ENCODE data around the gene EPDR1. TPM values are rescaled to one million over a fixed set of nuclear protein-coding genes. Genes with fewer than 3 reads are reported as not detected.

EPDR1 gene
- polyA plus RNA-seq, 1 donor from 2014 or later: 1.7 TPM

DNA sequence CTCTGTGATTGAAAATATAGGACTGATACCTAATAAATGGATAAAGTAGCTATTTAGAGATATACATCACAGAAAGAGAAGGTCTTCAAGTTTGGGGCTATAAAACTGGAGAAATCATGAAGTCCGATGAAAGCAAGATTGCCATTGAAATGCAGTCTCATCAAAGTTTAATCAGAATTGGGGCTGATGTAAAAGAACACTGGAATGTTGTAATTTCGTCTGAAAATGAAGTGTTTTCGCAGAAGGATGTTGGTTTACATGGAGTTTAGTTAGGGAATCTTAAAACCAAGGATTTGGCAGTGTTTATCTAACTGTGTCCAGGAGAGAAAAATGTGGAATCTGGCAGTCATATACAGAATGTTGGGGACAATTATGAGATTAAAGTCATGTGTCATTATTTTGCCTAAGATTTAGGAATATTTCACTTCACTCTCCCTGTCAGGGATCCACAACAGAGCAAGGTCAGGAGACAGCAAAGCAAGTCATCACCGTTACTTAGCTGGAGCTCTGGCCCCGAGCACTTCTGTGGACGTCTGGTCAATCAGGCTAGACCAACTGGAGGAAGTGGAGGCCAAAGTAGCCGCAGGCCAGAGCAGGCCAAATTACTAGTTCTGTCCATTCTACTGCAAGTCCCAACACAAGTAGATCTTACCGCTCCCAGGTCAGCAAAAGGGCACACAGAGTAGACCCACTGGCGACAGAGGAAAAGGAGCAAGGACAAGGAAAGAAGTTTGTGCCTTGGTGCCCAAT is 37.0 kb downstream of the EPDR1 start:
- H3K27ac ChIP-seq (ENCODE audit: low read length): no peak overlapping the region
- no peaks in the 10 kb centered on the region for H3K36me3 ChIP-seq (ENCODE audit: insufficient read depth, low read length)
- H3K79me2 ChIP-seq (replicated peaks; ENCODE audit: insufficient read depth, low read length): no peaks in the 10 kb centered on the region
- H3K27me3 ChIP-seq (ENCODE audit: insufficient read depth, low read depth, low read length): no peaks in the 10 kb centered on the region
- H3K4me3 ChIP-seq (ENCODE audit: low read length): no peak overlapping the region
- H3K4me2 ChIP-seq (ENCODE audit: low read length): no peak overlapping the region
- H2AFZ ChIP-seq (ENCODE audit: low read depth, low read length): no peak overlapping the region
- no peaks in the 10 kb centered on the region for H3K9me3 ChIP-seq (ENCODE audit: low read length)
- H4K20me1 ChIP-seq (ENCODE audit: insufficient read depth): no peaks in the 10 kb centered on the region
- no peaks in the 10 kb centered on the region for H3F3A ChIP-seq (ENCODE audit: insufficient read depth, low read length, poor library complexity, severe bottlenecking)
- TF ChIP-seq, protein P1, sequence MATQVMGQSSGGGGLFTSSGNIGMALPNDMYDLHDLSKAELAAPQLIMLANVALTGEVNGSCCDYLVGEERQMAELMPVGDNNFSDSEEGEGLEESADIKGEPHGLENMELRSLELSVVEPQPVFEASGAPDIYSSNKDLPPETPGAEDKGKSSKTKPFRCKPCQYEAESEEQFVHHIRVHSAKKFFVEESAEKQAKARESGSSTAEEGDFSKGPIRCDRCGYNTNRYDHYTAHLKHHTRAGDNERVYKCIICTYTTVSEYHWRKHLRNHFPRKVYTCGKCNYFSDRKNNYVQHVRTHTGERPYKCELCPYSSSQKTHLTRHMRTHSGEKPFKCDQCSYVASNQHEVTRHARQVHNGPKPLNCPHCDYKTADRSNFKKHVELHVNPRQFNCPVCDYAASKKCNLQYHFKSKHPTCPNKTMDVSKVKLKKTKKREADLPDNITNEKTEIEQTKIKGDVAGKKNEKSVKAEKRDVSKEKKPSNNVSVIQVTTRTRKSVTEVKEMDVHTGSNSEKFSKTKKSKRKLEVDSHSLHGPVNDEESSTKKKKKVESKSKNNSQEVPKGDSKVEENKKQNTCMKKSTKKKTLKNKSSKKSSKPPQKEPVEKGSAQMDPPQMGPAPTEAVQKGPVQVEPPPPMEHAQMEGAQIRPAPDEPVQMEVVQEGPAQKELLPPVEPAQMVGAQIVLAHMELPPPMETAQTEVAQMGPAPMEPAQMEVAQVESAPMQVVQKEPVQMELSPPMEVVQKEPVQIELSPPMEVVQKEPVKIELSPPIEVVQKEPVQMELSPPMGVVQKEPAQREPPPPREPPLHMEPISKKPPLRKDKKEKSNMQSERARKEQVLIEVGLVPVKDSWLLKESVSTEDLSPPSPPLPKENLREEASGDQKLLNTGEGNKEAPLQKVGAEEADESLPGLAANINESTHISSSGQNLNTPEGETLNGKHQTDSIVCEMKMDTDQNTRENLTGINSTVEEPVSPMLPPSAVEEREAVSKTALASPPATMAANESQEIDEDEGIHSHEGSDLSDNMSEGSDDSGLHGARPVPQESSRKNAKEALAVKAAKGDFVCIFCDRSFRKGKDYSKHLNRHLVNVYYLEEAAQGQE (IDR thresholded peaks at IDR 0.05; ENCODE audit: borderline replicate concordance): no peak
- TF ChIP-seq EP300 (conservative IDR thresholded peaks at IDR 0.05; ENCODE audit: poor library complexity, severe bottlenecking) (no peak), RAD21 (conservative IDR thresholded peaks at IDR 0.05) (no peak), SMC3 (conservative IDR thresholded peaks at IDR 0.05; ENCODE audit: poor library complexity) (no peak), MXI1 (conservative IDR thresholded peaks at IDR 0.05; ENCODE audit: poor library complexity, severe bottlenecking) (no peak), TAF1 (IDR thresholded peaks at IDR 0.05; ENCODE audit: low read depth) (no peak), POLR2AphosphoS5 (IDR thresholded peaks at IDR 0.05) (no peak)
- TF ChIP-seq, protein P2, sequence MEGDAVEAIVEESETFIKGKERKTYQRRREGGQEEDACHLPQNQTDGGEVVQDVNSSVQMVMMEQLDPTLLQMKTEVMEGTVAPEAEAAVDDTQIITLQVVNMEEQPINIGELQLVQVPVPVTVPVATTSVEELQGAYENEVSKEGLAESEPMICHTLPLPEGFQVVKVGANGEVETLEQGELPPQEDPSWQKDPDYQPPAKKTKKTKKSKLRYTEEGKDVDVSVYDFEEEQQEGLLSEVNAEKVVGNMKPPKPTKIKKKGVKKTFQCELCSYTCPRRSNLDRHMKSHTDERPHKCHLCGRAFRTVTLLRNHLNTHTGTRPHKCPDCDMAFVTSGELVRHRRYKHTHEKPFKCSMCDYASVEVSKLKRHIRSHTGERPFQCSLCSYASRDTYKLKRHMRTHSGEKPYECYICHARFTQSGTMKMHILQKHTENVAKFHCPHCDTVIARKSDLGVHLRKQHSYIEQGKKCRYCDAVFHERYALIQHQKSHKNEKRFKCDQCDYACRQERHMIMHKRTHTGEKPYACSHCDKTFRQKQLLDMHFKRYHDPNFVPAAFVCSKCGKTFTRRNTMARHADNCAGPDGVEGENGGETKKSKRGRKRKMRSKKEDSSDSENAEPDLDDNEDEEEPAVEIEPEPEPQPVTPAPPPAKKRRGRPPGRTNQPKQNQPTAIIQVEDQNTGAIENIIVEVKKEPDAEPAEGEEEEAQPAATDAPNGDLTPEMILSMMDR (IDR thresholded peaks at IDR 0.05; ENCODE audit: poor library complexity, severe bottlenecking): no peak
- no peak overlapping the region for H3K9ac ChIP-seq (ENCODE audit: low read length)
- H3K9me2 ChIP-seq (ENCODE audit: insufficient read depth, low read length): no peaks in the 10 kb centered on the region

DNA sequence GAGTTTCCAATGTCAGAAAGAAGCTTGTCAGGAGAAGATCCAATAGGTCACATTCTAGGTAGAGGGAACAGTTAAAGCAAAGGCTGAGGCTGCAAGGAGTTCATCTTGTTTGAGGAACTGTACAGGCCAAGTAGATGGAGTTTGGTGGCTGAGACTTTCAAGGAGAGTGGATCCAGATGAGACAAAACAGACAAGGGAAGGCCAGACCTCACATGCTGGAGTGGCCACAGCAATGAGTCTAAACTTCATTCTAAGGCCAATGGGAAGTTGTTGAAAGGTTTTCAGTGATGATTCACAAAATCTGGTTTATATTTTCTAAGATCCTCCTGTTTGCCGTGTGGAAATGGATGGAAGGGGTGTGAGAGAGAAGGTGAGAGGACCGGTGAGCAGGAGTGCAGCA is 40.0 kb downstream of the EPDR1 start:
- Histone ChIP-seq H4K20me1 (ENCODE audit: insufficient read depth) (no peaks in the 10 kb centered on the region), H3K4me3 (ENCODE audit: low read length) (no peak overlapping the region), H3K79me2 (replicated peaks; ENCODE audit: insufficient read depth, low read length) (no peaks in the 10 kb centered on the region), H3K4me2 (ENCODE audit: low read length) (no peak overlapping the region), H3F3A (ENCODE audit: insufficient read depth, low read length, poor library complexity, severe bottlenecking) (no peaks in the 10 kb centered on the region), H3K36me3 (ENCODE audit: insufficient read depth, low read length) (no peaks in the 10 kb centered on the region), H3K27me3 (ENCODE audit: insufficient read depth, low read depth, low read length) (no peaks in the 10 kb centered on the region), H2AFZ (ENCODE audit: low read depth, low read length) (no peak overlapping the region), H3K9me2 (ENCODE audit: insufficient read depth, low read length) (no peaks in the 10 kb centered on the region), H3K9ac (ENCODE audit: low read length) (no peak overlapping the region), H3K27ac (ENCODE audit: low read length) (no peak overlapping the region), H3K9me3 (ENCODE audit: low read length) (no peaks in the 10 kb centered on the region)
- TF ChIP-seq POLR2AphosphoS5 (IDR thresholded peaks at IDR 0.05) (no peak), EP300 (conservative IDR thresholded peaks at IDR 0.05; ENCODE audit: poor library complexity, severe bottlenecking) (no peak), RAD21 (conservative IDR thresholded peaks at IDR 0.05) (no peak)

DNA sequence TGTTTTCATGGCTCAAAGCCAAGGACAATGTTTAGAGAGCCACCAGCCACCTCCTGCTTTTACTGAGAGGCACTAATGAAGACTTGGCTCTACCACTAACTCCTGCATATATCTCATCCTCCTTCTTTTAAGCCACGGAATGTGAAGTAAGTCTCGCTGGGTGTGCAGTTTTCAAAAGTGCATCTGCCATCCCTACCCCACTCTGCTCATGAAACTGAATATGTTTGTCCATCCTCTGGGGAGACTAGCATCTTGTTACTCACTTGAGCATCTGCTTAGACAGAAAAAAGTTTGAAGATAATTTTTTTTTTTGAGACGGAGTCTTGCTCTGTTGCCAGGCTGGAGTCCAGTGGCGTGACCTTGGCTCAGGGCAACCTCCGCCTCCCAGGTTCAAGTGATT is 40.8 kb downstream of the EPDR1 start:
- Histone ChIP-seq H3K36me3 (ENCODE audit: insufficient read depth, low read length) (no peaks in the 10 kb centered on the region), H3K9me3 (ENCODE audit: low read length) (no peaks in the 10 kb centered on the region), H3K79me2 (replicated peaks; ENCODE audit: insufficient read depth, low read length) (no peaks in the 10 kb centered on the region), H3K27ac (ENCODE audit: low read length) (no peak overlapping the region), H3K4me3 (ENCODE audit: low read length) (no peak overlapping the region), H2AFZ (ENCODE audit: low read depth, low read length) (no peak overlapping the region), H3K9ac (ENCODE audit: low read length) (no peak overlapping the region), H3K9me2 (ENCODE audit: insufficient read depth, low read length) (no peaks in the 10 kb centered on the region), H3K27me3 (ENCODE audit: insufficient read depth, low read depth, low read length) (no peaks in the 10 kb centered on the region), H4K20me1 (ENCODE audit: insufficient read depth) (no peaks in the 10 kb centered on the region), H3K4me2 (ENCODE audit: low read length) (no peak overlapping the region), H3F3A (ENCODE audit: insufficient read depth, low read length, poor library complexity, severe bottlenecking) (no peaks in the 10 kb centered on the region)
- TF ChIP-seq RAD21 (conservative IDR thresholded peaks at IDR 0.05) (no peak), MXI1 (conservative IDR thresholded peaks at IDR 0.05; ENCODE audit: poor library complexity, severe bottlenecking) (no peak), SMC3 (conservative IDR thresholded peaks at IDR 0.05; ENCODE audit: poor library complexity) (no peak), EZH2 (IDR thresholded peaks at IDR 0.05; ENCODE audit: borderline replicate concordance, insufficient read depth, low read length, poor library complexity, severe bottlenecking) (no peak), POLR2AphosphoS5 (IDR thresholded peaks at IDR 0.05) (no peak), EP300 (conservative IDR thresholded peaks at IDR 0.05; ENCODE audit: poor library complexity, severe bottlenecking) (no peak), TAF1 (IDR thresholded peaks at IDR 0.05; ENCODE audit: low read depth) (no peak)
- TF ChIP-seq, protein P2 (IDR thresholded peaks at IDR 0.05; ENCODE audit: poor library complexity, severe bottlenecking): no peak
- TF ChIP-seq, protein P1 (IDR thresholded peaks at IDR 0.05; ENCODE audit: borderline replicate concordance): no peak

Data from neural cell (in vitro differentiated cells).